K562 (cell line): ENCODE measurements around the gene TM4SF20. TPM values are rescaled to one million over a fixed set of nuclear protein-coding genes. Genes with fewer than 3 reads are reported as not detected.

ENCODE experiments used
- ATAC-seq: fragments of 200-7000 bp; cut with Tn5 transposase; 3 replicates; pipeline ENCODE4 v1.9.1; 2020; ENCODE audit warnings: moderate library complexity
- BruUV-seq: library from RNA; stranded (reverse); fragments of 400-500 nt; replicated peaks from 2 replicates; lab custom pipeline; 2021; lab: Mats Ljungman, UMichigan
- CTCF ChIA-PET: fragments of 300-600 bp; formaldehyde crosslinking; extraction: SDS; loops from one replicate; lab custom pipeline; 2021; ENCODE audit warnings: low intra/inter-chr PET ratio; lab: Yijun Ruan, JAX
- POLR2A ChIA-PET: fragments of 300-600, 350-650 bp; sonication (Branson Sonifier 250); formaldehyde crosslinking; extraction: SDS; loops from one replicate; lab custom pipeline; 2021; ENCODE audit warnings: antibody characterized with exemption, inconsistent platforms; lab: Yijun Ruan, JAX
- DNase-seq, 4 experiments: peaks; one replicate each; pipeline versions ENCODE4 v3.0.0 to v3.0.0-alpha.2; 2011 to 2018; ENCODE audit warnings: low spot score in 3 of 4, mixed read lengths in 3 of 4; ENCODE audit errors: extremely low read depth in 1 of 4
- FAIRE-seq: peaks from 2 replicates; lab custom pipeline; 2011; peaks lifted over from hg19 to GRCh38; lab: Jason Lieb, UNC
- H2AFZ ChIP-seq: 2 replicates; pipeline ENCODE4 v1.6.0; 2011; ENCODE audit warnings: low read depth, low read length, control low read depth, inconsistent platforms
- H3K27ac ChIP-seq: fragments of 200-600 bp; 3 replicates; pipeline ENCODE4 v1.8.0; 2011; ENCODE audit warnings: low read depth, mild to moderate bottlenecking, control low read depth, inconsistent platforms, low read length, moderate library complexity, mixed read lengths; ENCODE audit errors: extremely low read depth
- H3K27me3 ChIP-seq, 2 experiments: fragments of 300-600 bp in 1 of 2; 2 replicates in 1 of 2; 3 replicates in 1 of 2; pipeline versions ENCODE4 v1.6.0 to v1.8.0; 2011; ENCODE audit warnings: inconsistent platforms in 2 of 2, low read length in 2 of 2, mild to moderate bottlenecking in 1 of 2, mixed read lengths in 1 of 2, moderate library complexity in 1 of 2; ENCODE audit not compliant: control insufficient read depth in 2 of 2, insufficient read depth in 2 of 2
- H3K36me3 ChIP-seq: fragments of 300-600 bp; 3 replicates; pipeline ENCODE4 v1.8.0; 2011; ENCODE audit warnings: mild to moderate bottlenecking, low read length, inconsistent platforms; ENCODE audit not compliant: control insufficient read depth, insufficient read depth
- H3K4me1 ChIP-seq, 2 experiments: fragments of 200-600 bp in 1 of 2; replicated peaks in 1 of 2; 2 replicates in 1 of 2; 3 replicates in 1 of 2; pipeline versions ENCODE4 v1.5.1 to v1.8.0; 2011; ENCODE audit warnings: inconsistent platforms in 2 of 2, low read length in 2 of 2, mild to moderate bottlenecking in 1 of 2, mixed read lengths in 1 of 2, moderate library complexity in 1 of 2; ENCODE audit not compliant: control insufficient read depth in 2 of 2, insufficient read depth in 2 of 2
- H3K4me2 ChIP-seq: 2 replicates; pipeline ENCODE4 v1.6.1; 2011; ENCODE audit warnings: low read length, control low read depth, inconsistent platforms, mixed read lengths; ENCODE audit not compliant: insufficient read depth
- H3K4me3 ChIP-seq: fragments of 200-600 bp; sonication (generic), shearing (Covaris generic); 2 replicates; pipeline ENCODE4 v1.5.1; 2016; ENCODE audit warnings: control low read depth, inconsistent platforms
- H3K79me2 ChIP-seq: fragments of 200-600 bp; 3 replicates; pipeline ENCODE4 v1.8.0; 2011; ENCODE audit warnings: low read length, inconsistent platforms; ENCODE audit not compliant: control insufficient read depth, insufficient read depth
- H3K9ac ChIP-seq, 2 experiments: 2 replicates each; pipeline versions ENCODE4 v1.6.0 to v1.6.1; 2011; ENCODE audit warnings: low read depth in 2 of 2, low read length in 2 of 2, control low read depth in 1 of 2, inconsistent platforms in 1 of 2, mild to moderate bottlenecking in 1 of 2, mixed read lengths in 1 of 2; ENCODE audit not compliant: insufficient read depth in 1 of 2
- H3K9me1 ChIP-seq: one replicate; pipeline ENCODE4 v1.6.0; 2011; ENCODE audit warnings: inconsistent platforms, mild to moderate bottlenecking, low read length, moderate library complexity; ENCODE audit not compliant: control insufficient read depth, insufficient read depth
- H3K9me3 ChIP-seq: replicated peaks from 2 replicates; pipeline ENCODE4 v1.5.1; 2011; ENCODE audit warnings: low read depth, low read length, inconsistent platforms; ENCODE audit not compliant: control insufficient read depth, insufficient read depth
- H4K20me1 ChIP-seq: replicated peaks from 2 replicates; pipeline ENCODE4 v1.6.1; 2011; ENCODE audit warnings: low read length, inconsistent platforms, mixed read lengths; ENCODE audit not compliant: control insufficient read depth, insufficient read depth
- CC2D1A ChIP-seq: fragments of 450-650 bp; IDR thresholded peaks from 2 replicates; pipeline ENCODE4 v1.6.1; 2017; ENCODE audit warnings: mild to moderate bottlenecking
- DIDO1 ChIP-seq: fragments of 450-650 bp; IDR thresholded peaks from 2 replicates; pipeline ENCODE4 v1.6.1; 2016; ENCODE audit warnings: low read depth, missing biosample characterization, missing genetic modification characterization
- ETS1 ChIP-seq: conservative IDR thresholded peaks from 2 replicates; pipeline ENCODE4 v1.6.1; 2011; ENCODE audit warnings: low read depth, mild to moderate bottlenecking, low read length; ENCODE audit not compliant: control insufficient read depth
- FOXA1 ChIP-seq: fragments of 450-650 bp; IDR thresholded peaks from 2 replicates; pipeline ENCODE4 v1.6.1; 2016; ENCODE audit warnings: mild to moderate bottlenecking, borderline replicate concordance
- HMG20A ChIP-seq: fragments of 450-650 bp; formaldehyde crosslinking; conservative IDR thresholded peaks from 2 replicates; pipeline ENCODE4 v1.4.0; 2020; ENCODE audit warnings: mild to moderate bottlenecking, mixed read lengths
- ILF3 ChIP-seq: fragments of 450-650 bp; IDR thresholded peaks from 2 replicates; pipeline ENCODE4 v1.6.1; 2018; ENCODE audit warnings: antibody characterized with exemption, mild to moderate bottlenecking, moderate library complexity, borderline replicate concordance
- KDM1A ChIP-seq, 2 experiments: fragments of 450-650 bp; IDR thresholded peaks; 2 replicates each; pipeline ENCODE4 v1.6.1; 2016; ENCODE audit warnings: mild to moderate bottlenecking in 2 of 2
- MBD1 ChIP-seq: fragments of 250-450 bp; sonication (Bioruptor Pico); IDR thresholded peaks from 2 replicates; pipeline ENCODE4 v1.8.0; 2022; ENCODE audit warnings: inconsistent platforms
- PURB ChIP-seq: sonication (generic); formaldehyde crosslinking; IDR thresholded peaks from 2 replicates; pipeline ENCODE4 v1.9.0; 2021; ENCODE audit warnings: low read depth, mild to moderate bottlenecking, missing genetic modification reagents
- TCF7 ChIP-seq: sonication (generic); IDR thresholded peaks from 2 replicates; pipeline ENCODE4 v1.6.1; 2016; ENCODE audit warnings: antibody characterized with exemption, borderline replicate concordance
- ZNF121 ChIP-seq: sonication (generic); formaldehyde crosslinking; conservative IDR thresholded peaks from 2 replicates; pipeline ENCODE4 v1.8.0; 2022; ENCODE audit warnings: missing genetic modification reagents
- ZNF212 ChIP-seq: fragments of 450-650 bp; formaldehyde crosslinking; IDR thresholded peaks from 2 replicates; pipeline ENCODE4 v1.4.0; 2020; ENCODE audit warnings: mild to moderate bottlenecking
- ZNF277 ChIP-seq: fragments of 250-450 bp; sonication (Bioruptor Pico); IDR thresholded peaks from 2 replicates; pipeline ENCODE4 v1.8.0; 2022; ENCODE audit warnings: inconsistent platforms, mild to moderate bottlenecking, moderate library complexity, borderline replicate concordance
- ZNF41 ChIP-seq: fragments of 250-450 bp; sonication (Bioruptor Pico); conservative IDR thresholded peaks from 2 replicates; pipeline ENCODE4 v1.4.0; 2020; ENCODE audit warnings: mild to moderate bottlenecking
- ZNF583 ChIP-seq: fragments of 250-450 bp; sonication (Bioruptor Pico); IDR thresholded peaks from 2 replicates; pipeline ENCODE4 v1.4.0; 2020
- ZNF655 ChIP-seq: fragments of 250-450 bp; sonication (Bioruptor Pico); IDR thresholded peaks from 2 replicates; pipeline ENCODE4 v1.5.0; 2021
- WGBS: fragments of 100-300 bp; shearing (Covaris generic); methylation state at CpG from one replicate; pipeline ENCODE4 v1.1.6; 2016; ENCODE audit warnings: low coverage, mixed read lengths; ENCODE audit not compliant: insufficient coverage; ENCODE audit errors: missing lambda C conversion rate; 5-methylcytosine and 5-hydroxymethylcytosine counted together
- in situ Hi-C: fragments of 300-500 bp; cut with MboI; formaldehyde crosslinking; loops from 4 replicates; pipeline ENCODE4 v1.15.0; 2018; ENCODE audit warnings: inconsistent platforms, mixed read lengths
- intact Hi-C: fragments of 100-400 bp; cut with micrococcal nuclease; formaldehyde crosslinking; loops from 2 replicates; pipeline ENCODE4 v1.14.2; 2022
- polyA plus RNA-seq, 8 experiments: library from polyadenylated mRNA; depleted of rRNA in 4 of 8; stranded (reverse) in 5 of 8; unstranded in 3 of 8; fragments of >200 nt; fragmentation: Nextera tagmentation in 2 of 8; fragmentation: Illumina TruSeq in 1 of 8; extraction: Ambion mirVana in 2 of 8; extraction: Trizol in 1 of 8; gene quantifications; 2 replicates each; pipeline versions ENCODE4 v1.2.1 to v1.2.3, GENCODE V29; 2011 to 2014; ENCODE audit warnings: inconsistent platforms in 1 of 8, missing spikeins in 1 of 8
- total RNA-seq, 7 experiments: library from RNA; depleted of rRNA in 6 of 7; stranded (reverse); fragments of >200 nt in 6 of 7; fragmentation: Illumina TruSeq in 2 of 7; extraction: Trizol in 2 of 7; gene quantifications; 2 replicates each; pipeline versions ENCODE4 v1.2.1 to v1.2.3, GENCODE V29; 2011 to 2021; ENCODE audit warnings: low replicate concordance in 1 of 7

TM4SF20 gene
- total and polyA plus RNA-seq, 9 of the 15 experiments (the other 6 are each of a cell fraction or from before 2014, with no cell fraction given) = not detected

GRCh38 chr2:227402321-227402720 lies 23.2 kb upstream of the TM4SF20 start (continued):
- no peak for TF ChIP-seq ZNF277 (CRISPR knock-in tag)
- TF ChIP-seq, all 486 proteins: peak for 0

- WGBS = 5% methylated on average over 2 of the region's 2 CpGs
- H3K9me1 ChIP-seq = no peaks in the 10 kb centered on the region
- no peak overlapping the region for H3K9ac ChIP-seq
- ChIA-PET CTCF (interaction anchor here (0.6 kb wide), 1 partner anchor 148 kb away, joined by 4 read pairs; no protein-coding TSS in a partner anchor), POLR2A (interaction anchor here (0.6 kb wide), 1 partner anchor 161 kb away, joined by 3 read pairs; no protein-coding TSS in a partner anchor)
- H3K27ac ChIP-seq = no peak overlapping the region
- no peak for FAIRE-seq
- peaks cover 0 to 8% of the 10 kb centered on the region in 2 experiments; a peak in 3 of 5 replicates for H3K27me3 ChIP-seq
- ATAC-seq = no peak
- no peak overlapping the region for H3K4me3 ChIP-seq
- no peaks in the 10 kb centered on the region for H4K20me1 ChIP-seq
- no peak for TF ChIP-seq TCF7
- no peak for TF ChIP-seq MBD1
- no peak for TF ChIP-seq KDM1A (IDR thresholded peaks at IDR 0.05)
- TF ChIP-seq ZNF583 (CRISPR knock-in tag) = no peak
- TF ChIP-seq ZNF41 (CRISPR knock-in tag) = no peak
- no peak for TF ChIP-seq DIDO1
- no peak for TF ChIP-seq CC2D1A
- no peak for TF ChIP-seq FOXA1
- no peak for TF ChIP-seq ZNF212 (CRISPR knock-in tag)
- TF ChIP-seq ZNF121 (CRISPR knock-in tag) = no peak
- TF ChIP-seq HMG20A (CRISPR knock-in tag) = no peak
- no peak for TF ChIP-seq ETS1
- no peak for TF ChIP-seq PURB (CRISPR knock-in tag)
- no peak for TF ChIP-seq ZNF655
- TF ChIP-seq ILF3 = no peak
- intact Hi-C loops = no loop called here
- no peaks in the 10 kb centered on the region for H3K9me3 ChIP-seq
- DNase-seq = no peak
- BruUV-seq = no TSS peak
- in situ Hi-C loops = loop anchor here (10.0 kb wide), 1 partner anchor 363 kb away; no protein-coding TSS in a partner anchor
- H3K79me2 ChIP-seq = no peaks in the 10 kb centered on the region
- no peak overlapping the region for H3K4me2 ChIP-seq
- no peaks in the 10 kb centered on the region; a peak in 2 of 5 replicates for H3K4me1 ChIP-seq
- no peak overlapping the region for H2AFZ ChIP-seq
- H3K36me3 ChIP-seq = no peaks in the 10 kb centered on the region
Measured at GRCh38 chr2:227401550-227401949, 22.4 kb upstream of the TM4SF20 start.
